NK-92 (cell line): ENCODE measurements around the gene AVL9.
"Not testable (repeated sequence)": the region's sequence is repeated elsewhere in the genome, so short reads cannot be mapped to it uniquely, and the experiment has no call there.

ENCODE experiments used
- DNase-seq: peaks from one replicate; lab custom pipeline; 2025; ENCODE audit not compliant: unreplicated experiment; lab: John Stamatoyannopoulos, UW

Gene AVL9

GRCh38 chr7:32494946-32495297 is 367 bp upstream of the AVL9 start:
- no peak for DNase-seq

DNA sequence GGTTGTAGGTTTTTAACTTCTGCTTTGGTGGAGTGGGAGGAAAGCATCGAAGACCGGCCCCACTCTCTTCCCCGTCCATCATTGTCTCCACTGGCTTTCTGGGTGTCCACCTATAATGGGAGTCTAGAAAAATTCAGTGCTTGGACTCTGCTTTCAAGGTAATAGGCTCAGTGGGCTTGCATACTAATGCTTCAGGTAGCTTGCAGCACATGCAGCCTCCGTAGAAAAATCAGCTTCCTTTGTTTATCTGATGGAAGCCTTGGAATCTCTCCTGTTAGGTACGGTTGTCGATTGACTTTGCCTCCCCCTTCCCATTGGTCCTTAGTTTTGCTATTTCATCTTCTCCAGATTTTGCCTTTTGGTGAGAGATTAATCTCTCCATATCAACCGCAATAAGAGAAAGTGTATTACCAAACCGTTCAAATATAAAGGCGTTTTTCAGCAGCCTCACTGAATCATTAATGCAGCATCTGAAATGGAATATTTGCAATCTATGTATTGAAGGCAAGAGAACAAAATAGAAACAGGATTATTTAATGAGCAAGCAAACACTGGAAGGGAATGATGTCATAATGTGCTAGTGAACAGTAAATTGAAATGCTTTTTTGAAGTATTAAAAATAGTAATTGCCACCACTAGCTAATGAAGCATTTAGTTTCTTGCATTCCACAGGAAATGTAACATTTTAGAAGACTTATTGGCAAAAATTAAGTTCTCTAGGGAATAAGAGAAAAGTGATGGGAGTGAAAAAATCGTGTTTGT is 944 bp downstream of the AVL9 start:
- no peak for DNase-seq

- DNase-seq = not testable (repeated sequence)
Measured at GRCh38 chr7:32499755-32500154, 4.5 kb downstream of the AVL9 start.

GRCh38 chr7:32500216-32500615 is 4.9 kb downstream of the AVL9 start:
- not testable (repeated sequence) for DNase-seq

DNA sequence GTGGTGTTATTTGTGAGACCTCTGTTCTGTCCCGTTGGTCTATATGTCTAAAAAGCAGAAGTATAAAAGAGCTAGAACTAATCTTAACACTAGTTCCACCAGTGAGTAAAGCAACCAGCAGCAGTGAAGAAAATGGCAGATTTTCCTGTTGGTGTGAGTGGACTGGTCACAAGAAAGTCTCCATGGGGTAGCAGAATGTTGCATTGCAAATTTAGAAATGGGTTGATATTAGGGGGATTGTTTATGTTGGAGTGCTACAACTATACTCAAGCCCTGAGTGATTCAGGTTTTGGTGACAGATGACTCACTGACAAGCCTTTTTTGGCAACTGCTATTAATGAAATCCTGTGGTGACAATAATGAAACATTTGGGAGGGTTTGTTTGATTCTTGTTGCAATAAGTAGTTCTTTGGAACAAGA is 5.6 kb downstream of the AVL9 start:
- DNase-seq = no peak

DNA sequence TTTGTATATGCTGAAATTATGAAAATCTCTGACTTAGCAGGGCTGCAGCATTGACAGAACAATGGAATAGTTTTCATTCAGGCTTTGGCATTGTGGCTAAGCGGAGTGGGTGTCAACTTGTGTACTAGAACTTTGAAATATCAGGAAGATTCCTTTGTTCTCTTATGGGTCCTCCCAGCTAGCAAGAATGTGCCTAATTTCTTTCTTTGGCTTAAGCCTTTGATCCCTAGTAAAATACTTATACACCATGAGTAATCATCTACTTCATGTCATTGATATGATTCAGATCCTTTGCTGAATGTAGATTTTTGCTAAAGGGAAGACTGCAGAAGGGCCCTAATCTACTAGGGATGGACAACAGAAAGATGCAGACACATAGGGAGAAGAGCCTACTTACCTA is 6.2 kb downstream of the AVL9 start:
- no peak for DNase-seq

DNA sequence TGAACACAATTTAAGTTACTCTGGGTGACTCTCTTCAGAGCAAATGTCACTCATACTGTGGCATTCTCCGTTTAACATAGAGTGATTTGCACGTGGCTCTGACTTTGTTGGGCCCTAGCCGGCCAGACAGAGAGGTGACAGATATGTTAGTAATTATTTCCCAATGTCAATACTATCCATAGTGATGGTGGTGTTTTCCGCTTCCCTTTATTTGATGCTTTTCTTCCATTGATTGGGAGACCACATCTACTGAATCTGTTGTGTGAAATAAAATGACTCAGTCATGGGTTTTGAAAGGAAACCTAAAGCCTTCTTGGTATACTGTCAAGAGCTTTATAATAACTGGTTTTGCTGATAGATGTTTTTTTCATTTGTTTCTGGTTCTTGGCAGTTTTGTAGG is 7.4 kb downstream of the AVL9 start:
- no peak for DNase-seq

GRCh38 chr7:32506266-32507054 is 11.2 kb downstream of the AVL9 start:
- no peak for DNase-seq

- DNase-seq = no peak
Measured at GRCh38 chr7:32507414-32507813, 12.1 kb downstream of the AVL9 start.

GRCh38 chr7:32511791-32512190 is 16.5 kb downstream of the AVL9 start:
- DNase-seq = no peak

DNA sequence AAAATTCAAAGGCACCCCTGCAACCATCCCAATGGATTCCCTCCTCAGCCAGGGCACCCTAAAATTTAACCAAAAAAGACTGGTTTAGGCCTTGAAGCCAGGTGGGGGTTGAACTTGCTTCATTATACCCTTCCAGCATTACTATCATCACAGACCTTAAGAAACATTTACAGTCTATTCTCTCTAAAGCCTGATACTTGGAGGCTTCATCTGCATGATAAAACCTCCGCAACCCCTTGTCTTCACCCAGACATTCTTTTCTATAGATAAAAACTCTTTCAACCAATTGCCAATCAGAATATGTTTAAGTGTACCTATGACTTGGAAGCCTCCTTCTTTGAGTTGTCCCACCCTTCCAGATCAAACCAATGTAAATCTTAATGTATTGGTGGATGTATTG is 17.9 kb downstream of the AVL9 start:
- DNase-seq = no peak

- no peak for DNase-seq
Measured at GRCh38 chr7:32515890-32516550, 20.7 kb downstream of the AVL9 start.

DNA sequence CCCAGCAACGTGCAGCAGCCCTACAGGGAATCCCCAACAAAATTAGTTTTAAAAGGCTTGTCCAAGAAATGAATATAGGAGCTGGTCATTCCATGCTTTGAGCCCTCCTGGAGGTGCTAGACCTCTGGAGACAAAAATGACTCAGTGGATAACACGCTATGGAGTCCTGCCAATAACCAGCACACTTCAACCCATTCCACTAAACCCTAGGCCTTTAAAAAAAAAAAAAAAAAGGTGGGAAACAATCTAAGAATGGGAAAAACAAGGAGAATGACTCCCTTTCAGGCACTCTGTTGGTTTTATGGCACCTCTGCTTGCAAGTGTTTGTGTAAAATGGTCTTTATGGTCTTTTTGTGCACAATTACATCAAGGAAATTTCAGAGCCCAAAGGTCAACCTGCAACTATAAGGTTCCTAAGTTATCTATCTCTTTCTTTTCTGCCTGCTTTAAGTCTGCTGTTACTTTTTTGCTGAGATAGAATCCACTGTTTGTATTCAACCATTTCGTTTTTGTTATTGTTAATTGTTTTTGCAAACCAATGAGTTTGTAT is 21.3 kb downstream of the AVL9 start:
- DNase-seq = no peak

- DNase-seq = no peak
Measured at GRCh38 chr7:32518534-32519140, 23.3 kb downstream of the AVL9 start.

DNA sequence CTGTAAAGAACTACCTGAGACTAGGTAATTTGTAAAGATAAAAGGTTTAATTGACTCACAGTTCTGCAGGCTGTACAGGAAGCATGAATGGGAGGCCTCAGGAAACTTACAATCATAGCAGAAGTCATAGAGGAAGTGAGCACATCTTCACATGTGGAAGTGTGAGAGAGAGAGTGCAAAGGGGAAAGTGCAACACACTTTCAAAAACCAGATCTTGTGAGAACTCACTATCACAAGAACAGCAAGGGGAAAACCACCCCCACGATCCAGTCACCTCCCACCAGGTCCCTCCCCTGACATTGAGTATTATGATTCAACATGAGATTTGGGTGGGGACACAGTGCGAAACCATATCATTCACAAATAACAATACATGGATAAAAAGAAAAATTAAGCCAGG is 24.5 kb downstream of the AVL9 start:
- DNase-seq = no peak

DNA sequence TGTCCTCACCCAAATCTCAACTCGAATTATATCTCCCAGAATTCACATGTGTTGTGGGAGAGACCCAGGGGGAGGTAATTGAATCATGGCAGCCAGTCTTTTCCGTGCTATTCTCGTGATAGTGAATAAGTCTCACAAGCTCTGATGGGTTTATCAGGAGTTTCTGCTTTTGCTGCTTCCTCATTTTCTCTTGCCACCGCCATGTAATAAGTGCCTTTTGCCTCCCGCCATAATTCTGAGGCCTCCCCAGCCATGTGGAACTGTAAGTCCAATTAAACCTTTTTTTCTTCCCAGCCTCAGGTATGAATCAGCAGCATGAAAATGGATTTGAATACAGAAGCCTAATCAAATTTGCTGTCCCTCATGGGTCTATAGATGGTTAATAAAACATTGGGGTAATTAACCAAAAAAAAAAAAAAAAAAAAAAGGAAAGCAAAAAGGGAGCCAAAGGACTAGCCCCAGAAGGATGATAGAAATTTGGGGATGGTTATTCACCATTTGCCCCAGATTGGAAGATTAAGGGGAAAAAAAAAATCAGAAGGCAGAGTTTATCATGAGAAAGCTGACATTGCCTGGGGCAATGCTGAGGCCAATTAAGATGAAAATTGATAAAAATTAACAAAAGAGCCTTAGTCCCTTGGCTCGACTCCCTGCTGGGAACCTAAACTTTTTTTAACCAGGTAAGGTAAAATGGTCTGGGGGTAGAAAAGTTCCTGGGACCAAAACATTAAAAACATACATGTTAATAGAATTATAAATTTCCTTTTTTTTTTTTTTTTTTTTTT is 27.6 kb downstream of the AVL9 start:
- no peak for DNase-seq

DNA sequence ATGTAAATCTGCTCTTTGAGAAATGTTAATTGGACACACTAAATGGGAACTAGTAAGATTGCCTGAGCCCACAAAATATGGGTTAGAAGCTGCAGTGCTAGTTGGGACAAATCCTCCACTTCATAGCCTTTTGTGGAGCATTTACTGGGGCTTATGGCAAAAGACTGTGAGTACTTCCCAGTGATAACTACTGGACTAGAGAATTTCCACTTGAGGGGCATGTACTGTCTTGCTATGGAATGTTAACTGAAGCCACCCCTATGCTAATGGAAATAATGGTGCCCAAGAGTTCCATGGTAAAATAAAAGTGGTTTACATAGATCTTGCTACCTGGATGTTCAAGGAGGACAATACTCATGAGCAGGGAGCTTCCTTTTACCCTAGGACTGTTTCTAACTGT is 29.3 kb downstream of the AVL9 start:
- DNase-seq = no peak

- no peak for DNase-seq
Measured at GRCh38 chr7:32525839-32526238, 30.6 kb downstream of the AVL9 start.

- no peak for DNase-seq
Measured at GRCh38 chr7:32531402-32531801, 36.1 kb downstream of the AVL9 start.

GRCh38 chr7:32532086-32532485 is 36.8 kb downstream of the AVL9 start:
- no peak for DNase-seq

DNA sequence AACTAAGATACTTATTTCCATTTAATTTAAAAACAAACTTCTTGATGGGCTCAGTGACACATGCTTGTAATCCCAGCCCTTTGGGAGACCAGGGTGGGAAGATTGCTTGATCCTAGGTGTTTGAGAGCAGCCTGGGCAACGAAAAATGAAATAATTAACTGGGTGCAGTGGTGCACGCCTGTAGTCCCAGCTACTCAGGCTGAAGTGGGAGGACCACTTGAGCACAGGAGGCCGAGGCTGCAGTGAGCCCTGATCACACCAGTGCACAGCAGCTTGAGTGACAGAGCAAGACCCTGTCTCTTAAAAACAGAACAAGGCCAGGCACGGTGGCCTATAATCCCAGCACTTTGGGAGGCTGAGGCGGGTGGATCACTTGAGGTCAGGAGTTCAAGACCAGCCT is 37.4 kb downstream of the AVL9 start:
- DNase-seq = no peak
